NT2/D1 (cell line): Measurements from ENCODE around the gene PMP22.

ENCODE experiments used
- SUZ12 ChIP-seq: IDR thresholded peaks from 2 replicates; pipeline ENCODE4 v1.6.1; 2011; ENCODE audit not compliant: insufficient read length, insufficient read depth; ENCODE audit errors: extremely low read depth
- YY1 ChIP-seq: IDR thresholded peaks from 2 replicates; pipeline ENCODE4 v1.6.1; 2011; ENCODE audit not compliant: insufficient read length, insufficient read depth
- ZNF274 ChIP-seq: IDR thresholded peaks from 2 replicates; pipeline ENCODE4 v1.6.1; 2011; ENCODE audit warnings: mild to moderate bottlenecking, low read depth, low read length

- TF ChIP-seq ZNF274 (no peak), YY1 (no peak), SUZ12 (no peak)
Measured at GRCh38 chr17:15238676-15239422, 26.3 kb downstream of the PMP22 start.
